ENCODE data around the gene SS18. TPM values are rescaled to one million over a fixed set of nuclear protein-coding genes. Genes with fewer than 3 reads are reported as not detected.

Gene SS18, protein sequence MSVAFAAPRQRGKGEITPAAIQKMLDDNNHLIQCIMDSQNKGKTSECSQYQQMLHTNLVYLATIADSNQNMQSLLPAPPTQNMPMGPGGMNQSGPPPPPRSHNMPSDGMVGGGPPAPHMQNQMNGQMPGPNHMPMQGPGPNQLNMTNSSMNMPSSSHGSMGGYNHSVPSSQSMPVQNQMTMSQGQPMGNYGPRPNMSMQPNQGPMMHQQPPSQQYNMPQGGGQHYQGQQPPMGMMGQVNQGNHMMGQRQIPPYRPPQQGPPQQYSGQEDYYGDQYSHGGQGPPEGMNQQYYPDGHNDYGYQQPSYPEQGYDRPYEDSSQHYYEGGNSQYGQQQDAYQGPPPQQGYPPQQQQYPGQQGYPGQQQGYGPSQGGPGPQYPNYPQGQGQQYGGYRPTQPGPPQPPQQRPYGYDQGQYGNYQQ
- 66.2 and 112 TPM in 2 replicates for total RNA-seq

DNA sequence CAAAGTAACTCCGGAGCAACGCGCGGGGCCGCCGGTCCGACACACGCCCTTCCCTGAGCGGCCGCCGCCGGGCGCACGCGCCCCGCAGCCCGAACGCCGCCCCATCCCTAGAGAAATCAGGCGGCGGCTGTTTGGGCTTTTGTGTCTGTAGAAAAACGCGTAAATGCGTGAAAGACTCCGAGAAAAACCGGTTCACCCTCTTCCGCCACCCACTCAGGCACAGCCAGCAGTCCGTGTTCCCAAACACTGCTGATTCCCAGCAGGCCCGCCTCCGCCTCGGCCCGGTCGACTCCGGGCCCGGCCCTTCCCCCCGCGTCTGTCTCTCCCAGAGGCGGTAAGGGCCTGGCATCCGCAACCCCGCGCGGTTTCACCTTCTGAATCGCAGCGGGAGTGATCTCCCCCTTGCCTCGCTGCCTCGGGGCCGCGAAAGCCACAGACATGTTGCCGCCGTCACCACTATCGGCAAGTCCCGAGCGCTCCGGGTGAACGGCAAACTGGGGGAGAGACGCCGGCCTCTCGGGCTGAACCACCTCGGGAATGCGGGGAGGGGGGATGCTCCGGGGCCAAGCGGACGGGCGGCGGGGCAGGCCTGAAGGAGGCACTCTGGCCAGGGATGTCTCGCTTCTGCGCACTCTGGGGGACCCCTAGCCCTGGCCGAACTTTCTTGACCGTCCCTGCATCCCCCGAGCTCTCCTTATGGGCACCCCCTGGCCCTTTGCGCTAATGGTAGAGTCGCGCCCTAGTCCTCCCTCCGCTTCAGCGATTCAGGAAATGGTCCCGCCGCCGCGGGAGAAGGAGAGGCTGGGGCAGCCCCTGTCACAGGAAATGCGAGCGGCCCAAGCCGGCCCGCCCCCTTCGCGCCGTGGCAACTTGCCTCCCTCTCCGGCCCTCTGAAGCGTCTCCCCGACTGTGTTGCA lies at the start of gene SS18:
TSS of gene SS18 (minus strand) at position 484 of the 917 bp plus-strand sequence. CDS start at position 440, 44 bp downstream.

DNA sequence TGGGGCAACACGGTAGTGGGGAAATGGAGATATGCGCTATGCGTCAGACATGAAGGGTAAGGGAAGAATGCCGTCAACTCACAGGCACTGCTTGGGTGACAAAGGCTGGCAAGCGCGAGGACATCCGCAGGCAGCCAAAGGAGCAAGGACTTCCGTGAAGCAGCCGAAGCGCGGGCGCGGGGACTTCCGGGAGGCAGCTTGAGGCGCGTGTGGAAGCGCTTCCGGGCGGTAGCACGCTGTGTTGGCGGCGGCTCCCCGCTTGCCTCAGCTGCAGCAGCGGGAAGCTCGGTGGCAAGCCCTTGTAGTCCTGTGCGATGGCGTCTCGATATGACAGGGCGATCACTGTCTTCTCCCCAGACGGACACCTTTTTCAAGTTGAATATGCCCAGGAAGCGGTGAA lies 43.2 kb upstream of the SS18 start, which contains the start of gene PSMA8:
TSS of gene PSMA8 (plus strand) at position 218 of the 400 bp plus-strand sequence. CDS start at position 315, 97 bp downstream.

Other genes with a start within 250 kb of the SS18 start
- not detected in 2 replicates for gene PSMA8, start 43.3 kb upstream of the SS18 start, total RNA-seq
- 1.9 and 3.4 TPM in 2 replicates for gene TAF4B, start 135.8 kb upstream of the SS18 start, total RNA-seq

Measured in bladder microvascular endothelial cell (primary cell).